Body of pancreas (tissue), 4 donors: ENCODE results near the gene ANKS1B.

ENCODE experiments used
- POLR2A ChIP-seq, 3 donors: fragments of 450-650 bp; IDR thresholded peaks; one replicate each; pipeline ENCODE4 v1.6.1; 2016; ENCODE audit warnings: antibody characterized with exemption in 3 of 3, mild to moderate bottlenecking in 2 of 3
- TF ChIP-seq, protein P1 (sequence below), 7 experiments: fragments of 450-650 bp in 4 of 7; fragments of 200-600 bp in 3 of 7; sonication (generic) in 3 of 7; IDR thresholded peaks; one replicate each; pipeline ENCODE4 v1.5.1; 2016 to 2019; ENCODE audit warnings: antibody characterized with exemption in 7 of 7

DNA sequence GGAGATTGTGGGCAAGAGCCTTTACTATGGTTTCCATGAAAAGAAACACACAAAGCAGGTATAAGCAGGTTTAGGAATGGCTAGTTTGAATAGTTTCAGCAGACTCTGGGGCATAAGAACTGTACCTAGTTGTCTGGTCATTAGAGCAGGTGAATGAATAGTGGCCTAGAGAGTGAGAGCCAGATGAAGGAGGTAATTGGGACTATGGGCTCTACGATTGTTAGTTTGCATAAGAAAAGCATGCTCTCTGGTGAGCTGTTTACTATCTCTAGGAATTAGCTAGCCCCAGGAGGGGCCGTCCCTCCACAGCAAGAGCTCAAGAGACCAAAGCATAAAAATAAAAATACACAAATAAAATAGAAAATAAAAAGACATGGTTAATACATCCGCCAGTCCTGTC is 734.6 kb downstream of the ANKS1B start:
- TF ChIP-seq, protein P1, sequence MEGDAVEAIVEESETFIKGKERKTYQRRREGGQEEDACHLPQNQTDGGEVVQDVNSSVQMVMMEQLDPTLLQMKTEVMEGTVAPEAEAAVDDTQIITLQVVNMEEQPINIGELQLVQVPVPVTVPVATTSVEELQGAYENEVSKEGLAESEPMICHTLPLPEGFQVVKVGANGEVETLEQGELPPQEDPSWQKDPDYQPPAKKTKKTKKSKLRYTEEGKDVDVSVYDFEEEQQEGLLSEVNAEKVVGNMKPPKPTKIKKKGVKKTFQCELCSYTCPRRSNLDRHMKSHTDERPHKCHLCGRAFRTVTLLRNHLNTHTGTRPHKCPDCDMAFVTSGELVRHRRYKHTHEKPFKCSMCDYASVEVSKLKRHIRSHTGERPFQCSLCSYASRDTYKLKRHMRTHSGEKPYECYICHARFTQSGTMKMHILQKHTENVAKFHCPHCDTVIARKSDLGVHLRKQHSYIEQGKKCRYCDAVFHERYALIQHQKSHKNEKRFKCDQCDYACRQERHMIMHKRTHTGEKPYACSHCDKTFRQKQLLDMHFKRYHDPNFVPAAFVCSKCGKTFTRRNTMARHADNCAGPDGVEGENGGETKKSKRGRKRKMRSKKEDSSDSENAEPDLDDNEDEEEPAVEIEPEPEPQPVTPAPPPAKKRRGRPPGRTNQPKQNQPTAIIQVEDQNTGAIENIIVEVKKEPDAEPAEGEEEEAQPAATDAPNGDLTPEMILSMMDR (IDR thresholded peaks at IDR 0.05), result no peak
- TF ChIP-seq POLR2A (IDR thresholded peaks at IDR 0.05), result no peak
